ENCODE data around the gene ABCB8.

Gene ABCB8

GRCh38 chr7:151076863-151077704 lies 48.8 kb downstream of the ABCB8 start:
- FAIRE-seq, result no peak

GRCh38 chr7:151077705-151078232 lies 49.5 kb downstream of the ABCB8 start:
- no peak for FAIRE-seq

GRCh38 chr7:151078233-151079040 lies 50.2 kb downstream of the ABCB8 start:
- FAIRE-seq, result no peak

- FAIRE-seq, result no peak
Observed at GRCh38 chr7:151079199-151079910, 51.1 kb downstream of the ABCB8 start.

GRCh38 chr7:151080067-151080521 lies 51.8 kb downstream of the ABCB8 start:
- no peak for FAIRE-seq

GRCh38 chr7:151080522-151081169 lies 52.4 kb downstream of the ABCB8 start, which contains the start of gene FASTK:
Gene FASTK, minus strand, starts transcription at chr7:151080809. Its CDS starts 43 bp downstream, at chr7:151080766.
- no peak for FAIRE-seq

- FAIRE-seq, result no peak
Observed at GRCh38 chr7:151081170-151082101, 53.2 kb downstream of the ABCB8 start.

- FAIRE-seq, result no peak
Observed at GRCh38 chr7:151082141-151083070, 54.2 kb downstream of the ABCB8 start.

GRCh38 chr7:151083071-151083823 lies 55.0 kb downstream of the ABCB8 start, which contains the start of gene TMUB1:
Gene TMUB1, minus strand, starts transcription at chr7:151083493. Its CDS starts 930 bp downstream, at chr7:151082563.
- no peak for FAIRE-seq

- no peak for FAIRE-seq
Observed at GRCh38 chr7:151083824-151084160, 55.5 kb downstream of the ABCB8 start.

- no peak for FAIRE-seq
Observed at GRCh38 chr7:151085329-151085690, 57.1 kb downstream of the ABCB8 start.

GRCh38 chr7:151085691-151086620 lies 57.7 kb downstream of the ABCB8 start, which contains the start of gene AGAP3:
Gene AGAP3, plus strand, starts transcription at chr7:151086475. Its CDS starts 267 bp downstream, at chr7:151086742.
- no peak for FAIRE-seq

- no peak for FAIRE-seq
Observed at GRCh38 chr7:151086802-151087244, 58.6 kb downstream of the ABCB8 start.

- no peak for FAIRE-seq
Observed at GRCh38 chr7:151087245-151088018, 59.2 kb downstream of the ABCB8 start.

- no peak for FAIRE-seq
Observed at GRCh38 chr7:151088019-151088855, 60.0 kb downstream of the ABCB8 start.
